ENCODE data around the gene LDHD.

Gene LDHD

GRCh38 chr16:75099738-75100602 is 16.6 kb downstream of the LDHD start:
- DNase-seq (ENCODE audit: low spot score): no peak

- no peak for DNase-seq (ENCODE audit: low spot score)
These were observed 17.4 kb downstream of the LDHD start for GRCh38 chr16:75099075-75099667.

GRCh38 chr16:75097941-75098901 is 18.4 kb downstream of the LDHD start:
- DNase-seq (ENCODE audit: low spot score): peak; percentile 37

- no peak for DNase-seq (ENCODE audit: low spot score)
These were observed 19.3 kb downstream of the LDHD start for GRCh38 chr16:75097191-75097761.

GRCh38 chr16:75096656-75097055 is 19.9 kb downstream of the LDHD start:
- DNase-seq (ENCODE audit: low spot score): no peak

GRCh38 chr16:75095204-75095621 is 21.4 kb downstream of the LDHD start:
- no peak for DNase-seq (ENCODE audit: low spot score)

GRCh38 chr16:75093598-75094540 is 22.7 kb downstream of the LDHD start:
- DNase-seq (ENCODE audit: low spot score): no peak

- peak; percentile 67 for DNase-seq (ENCODE audit: low spot score)
These were observed 23.8 kb downstream of the LDHD start for GRCh38 chr16:75092777-75093176.

- DNase-seq (ENCODE audit: low spot score): peak; percentile 11
These were observed 25.0 kb downstream of the LDHD start for GRCh38 chr16:75091619-75092018.

GRCh38 chr16:75090899-75091298 is 25.7 kb downstream of the LDHD start:
- DNase-seq (ENCODE audit: low spot score): peak; percentile 18

GRCh38 chr16:75089486-75090202 is 26.9 kb downstream of the LDHD start:
- no peak for DNase-seq (ENCODE audit: low spot score)

- no peak for DNase-seq (ENCODE audit: low spot score)
These were observed 27.6 kb downstream of the LDHD start for GRCh38 chr16:75088934-75089333.

- DNase-seq (ENCODE audit: low spot score): no peak
These were observed 28.4 kb downstream of the LDHD start for GRCh38 chr16:75088216-75088615.

- DNase-seq (ENCODE audit: low spot score): no peak
These were observed 29.1 kb downstream of the LDHD start for GRCh38 chr16:75087375-75087979.

GRCh38 chr16:75086688-75087374 is 29.7 kb downstream of the LDHD start:
- no peak for DNase-seq (ENCODE audit: low spot score)

GRCh38 chr16:75086281-75086680 is 30.3 kb downstream of the LDHD start:
- DNase-seq (ENCODE audit: low spot score): no peak

GRCh38 chr16:75085556-75085955 is 31.0 kb downstream of the LDHD start:
- DNase-seq (ENCODE audit: low spot score): no peak

GRCh38 chr16:75083813-75084212 is 32.8 kb downstream of the LDHD start:
- no peak for DNase-seq (ENCODE audit: low spot score)

- no peak for DNase-seq (ENCODE audit: low spot score)
These were observed 35.3 kb downstream of the LDHD start for GRCh38 chr16:75081179-75081859.
